HG02973 (cell line): ENCODE measurements around the gene TMEM54.

ENCODE experiments used
- ATAC-seq: cut with Tn5 transposase; IDR thresholded peaks from one replicate; pipeline ENCODE4 v1.9.1; 2021; ENCODE audit warnings: moderate library complexity; ENCODE audit not compliant: unreplicated experiment

The TMEM54 gene

GRCh38 chr1:32900956-32901822 is at the start of gene TMEM54:
TMEM54 (minus strand) TSS chr1:32901389; CDS start chr1:32901238, 151 bp downstream.
- ATAC-seq: no peak

- ATAC-seq: no peak
Observed at GRCh38 chr1:32949519-32949918, 48.3 kb upstream of the TMEM54 start.

GRCh38 chr1:32948905-32949304 is 47.7 kb upstream of the TMEM54 start:
- no peak for ATAC-seq

- no peak for ATAC-seq
Observed at GRCh38 chr1:32948390-32948722, 47.2 kb upstream of the TMEM54 start.

- ATAC-seq: no peak
Observed at GRCh38 chr1:32947669-32948389, 46.6 kb upstream of the TMEM54 start.

- no peak for ATAC-seq
Observed at GRCh38 chr1:32946413-32946812, 45.2 kb upstream of the TMEM54 start.

- ATAC-seq: no peak
Observed at GRCh38 chr1:32944180-32944579, 43.0 kb upstream of the TMEM54 start.

- no peak for ATAC-seq
Observed at GRCh38 chr1:32939655-32940371, 38.6 kb upstream of the TMEM54 start.

- ATAC-seq: no peak
Observed at GRCh38 chr1:32937061-32937460, 35.9 kb upstream of the TMEM54 start.

GRCh38 chr1:32934535-32934934 is 33.3 kb upstream of the TMEM54 start:
- no peak for ATAC-seq

- ATAC-seq: no peak
Observed at GRCh38 chr1:32933742-32934322, 32.6 kb upstream of the TMEM54 start.

- ATAC-seq: no peak
Observed at GRCh38 chr1:32931760-32932159, 30.6 kb upstream of the TMEM54 start.

GRCh38 chr1:32929366-32929765 is 28.2 kb upstream of the TMEM54 start:
- ATAC-seq: no peak

- no peak for ATAC-seq
Observed at GRCh38 chr1:32928715-32929114, 27.5 kb upstream of the TMEM54 start.

GRCh38 chr1:32928285-32928684 is 27.1 kb upstream of the TMEM54 start:
- no peak for ATAC-seq

- no peak for ATAC-seq
Observed at GRCh38 chr1:32927441-32927840, 26.3 kb upstream of the TMEM54 start.

- ATAC-seq: no peak
Observed at GRCh38 chr1:32926562-32926961, 25.4 kb upstream of the TMEM54 start.

- no peak for ATAC-seq
Observed at GRCh38 chr1:32925403-32926162, 24.4 kb upstream of the TMEM54 start.

- ATAC-seq: no peak
Observed at GRCh38 chr1:32924881-32925344, 23.7 kb upstream of the TMEM54 start.

GRCh38 chr1:32920833-32921232 is 19.6 kb upstream of the TMEM54 start:
- ATAC-seq: no peak
